Measurements from ENCODE around the gene SLITRK2. TPM values are rescaled to one million over a fixed set of nuclear protein-coding genes. Genes with fewer than 3 reads are reported as not detected.

SLITRK2 gene
- total RNA-seq, 1 donor from 2014 or later = 0.26 TPM

DNA sequence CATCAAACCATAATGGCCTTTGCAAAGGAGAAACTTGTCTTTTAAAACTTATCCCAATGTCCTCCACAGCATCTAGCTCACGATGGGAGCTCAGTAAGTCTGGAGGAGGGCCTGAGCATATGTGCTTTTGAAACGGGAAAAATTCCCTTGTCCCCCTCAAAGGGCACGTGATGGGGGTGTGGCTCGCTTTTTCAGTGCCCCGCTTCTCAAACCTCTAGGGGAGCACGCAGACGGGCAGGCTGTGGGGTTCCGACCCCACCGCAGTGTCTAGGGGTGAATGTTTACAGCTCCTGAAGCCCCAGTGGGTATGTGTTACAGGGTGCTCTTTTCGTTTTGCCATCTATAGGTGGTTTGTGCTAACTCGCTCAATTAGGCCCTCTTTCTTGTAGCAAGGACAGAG lies 31.2 kb downstream of the SLITRK2 start:
- Mint-ChIP-seq H3K27ac (no peak overlapping the region), H3K36me3 (no peaks in the 10 kb centered on the region), H3K9me3 (peaks cover 13% of the 10 kb centered on the region), H3K27me3 (ENCODE audit: insufficient read depth, low read depth) (peaks cover 3% of the 10 kb centered on the region), H3K4me1 (no peaks in the 10 kb centered on the region), H3K4me3 (no peak overlapping the region)
- Histone ChIP-seq H3K27me3 (no peaks in the 10 kb centered on the region), H3K4me2 (no peak overlapping the region), H3K36me3 (no peaks in the 10 kb centered on the region), H3K27ac (no peak overlapping the region), H3K79me2 (ENCODE audit: low read depth) (no peaks in the 10 kb centered on the region), H4K20me1 (ENCODE audit: low read depth) (no peaks in the 10 kb centered on the region), H3K9ac (no peak overlapping the region), H2AFZ (replicated peaks) (no peak overlapping the region), H3K4me3 (no peak overlapping the region), H3K9me3 (ENCODE audit: low read depth) (no peaks in the 10 kb centered on the region), H3F3A (ENCODE audit: low read depth) (no peaks in the 10 kb centered on the region), H3K4me1 (no peaks in the 10 kb centered on the region)
- TF ChIP-seq, protein P1, sequence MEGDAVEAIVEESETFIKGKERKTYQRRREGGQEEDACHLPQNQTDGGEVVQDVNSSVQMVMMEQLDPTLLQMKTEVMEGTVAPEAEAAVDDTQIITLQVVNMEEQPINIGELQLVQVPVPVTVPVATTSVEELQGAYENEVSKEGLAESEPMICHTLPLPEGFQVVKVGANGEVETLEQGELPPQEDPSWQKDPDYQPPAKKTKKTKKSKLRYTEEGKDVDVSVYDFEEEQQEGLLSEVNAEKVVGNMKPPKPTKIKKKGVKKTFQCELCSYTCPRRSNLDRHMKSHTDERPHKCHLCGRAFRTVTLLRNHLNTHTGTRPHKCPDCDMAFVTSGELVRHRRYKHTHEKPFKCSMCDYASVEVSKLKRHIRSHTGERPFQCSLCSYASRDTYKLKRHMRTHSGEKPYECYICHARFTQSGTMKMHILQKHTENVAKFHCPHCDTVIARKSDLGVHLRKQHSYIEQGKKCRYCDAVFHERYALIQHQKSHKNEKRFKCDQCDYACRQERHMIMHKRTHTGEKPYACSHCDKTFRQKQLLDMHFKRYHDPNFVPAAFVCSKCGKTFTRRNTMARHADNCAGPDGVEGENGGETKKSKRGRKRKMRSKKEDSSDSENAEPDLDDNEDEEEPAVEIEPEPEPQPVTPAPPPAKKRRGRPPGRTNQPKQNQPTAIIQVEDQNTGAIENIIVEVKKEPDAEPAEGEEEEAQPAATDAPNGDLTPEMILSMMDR (IDR thresholded peaks at IDR 0.05) = no peak
- no peak for TF ChIP-seq EZH2 (IDR thresholded peaks at IDR 0.05)
- TF ChIP-seq EZH2phosphoT487 (IDR thresholded peaks at IDR 0.05) = no peak
- no peak for DNase-seq (ENCODE audit: low spot score)

DNA sequence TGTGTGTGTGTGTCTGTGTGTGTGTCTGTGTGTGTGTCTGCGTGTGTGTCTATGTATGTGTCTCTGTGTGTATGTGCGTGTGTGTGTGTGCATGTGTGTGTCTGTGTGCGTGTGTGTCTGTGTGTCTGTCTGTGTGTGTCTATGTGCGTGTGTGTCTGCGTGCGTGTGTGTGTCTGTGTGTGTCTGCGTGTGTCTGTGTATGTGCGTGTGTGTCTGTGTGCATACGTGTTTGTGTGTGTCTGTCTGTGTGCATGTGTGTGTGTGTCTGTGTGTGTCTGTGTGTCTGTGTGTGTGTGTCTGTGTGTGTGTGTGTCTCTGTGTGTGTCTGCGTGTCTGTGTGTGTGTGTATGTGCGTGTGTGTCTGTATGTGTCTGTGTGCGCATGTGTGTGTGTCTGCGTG lies 35.6 kb downstream of the SLITRK2 start:
- H3K27ac ChIP-seq = no peak overlapping the region
- H3K36me3 Mint-ChIP-seq = no peaks in the 10 kb centered on the region
- no peak for TF ChIP-seq EZH2phosphoT487 (IDR thresholded peaks at IDR 0.05)
- no peak for TF ChIP-seq EZH2 (IDR thresholded peaks at IDR 0.05)
- TF ChIP-seq, protein P1 (IDR thresholded peaks at IDR 0.05) = no peak
- H3K27me3 Mint-ChIP-seq (ENCODE audit: insufficient read depth, low read depth) = peaks cover 3% of the 10 kb centered on the region
- no peak for DNase-seq (ENCODE audit: low spot score)
- H3K36me3 ChIP-seq = no peaks in the 10 kb centered on the region
- H3K27me3 ChIP-seq = no peaks in the 10 kb centered on the region
- H3K4me1 Mint-ChIP-seq = no peaks in the 10 kb centered on the region
- H3K9me3 Mint-ChIP-seq = peaks cover 13% of the 10 kb centered on the region
- H3K79me2 ChIP-seq (ENCODE audit: low read depth) = no peaks in the 10 kb centered on the region
- H3K27ac Mint-ChIP-seq = no peak overlapping the region
- H4K20me1 ChIP-seq (ENCODE audit: low read depth) = no peaks in the 10 kb centered on the region
- H3F3A ChIP-seq (ENCODE audit: low read depth) = no peaks in the 10 kb centered on the region
- peaks cover 3% of the 10 kb centered on the region for H3K9me3 ChIP-seq (ENCODE audit: low read depth)
- no peak overlapping the region for H3K4me3 Mint-ChIP-seq
- H2AFZ ChIP-seq (replicated peaks) = no peak overlapping the region
- no peaks in the 10 kb centered on the region for H3K4me1 ChIP-seq
- no peak overlapping the region for H3K9ac ChIP-seq
- H3K4me3 ChIP-seq = no peak overlapping the region
- H3K4me2 ChIP-seq = no peak overlapping the region

DNA sequence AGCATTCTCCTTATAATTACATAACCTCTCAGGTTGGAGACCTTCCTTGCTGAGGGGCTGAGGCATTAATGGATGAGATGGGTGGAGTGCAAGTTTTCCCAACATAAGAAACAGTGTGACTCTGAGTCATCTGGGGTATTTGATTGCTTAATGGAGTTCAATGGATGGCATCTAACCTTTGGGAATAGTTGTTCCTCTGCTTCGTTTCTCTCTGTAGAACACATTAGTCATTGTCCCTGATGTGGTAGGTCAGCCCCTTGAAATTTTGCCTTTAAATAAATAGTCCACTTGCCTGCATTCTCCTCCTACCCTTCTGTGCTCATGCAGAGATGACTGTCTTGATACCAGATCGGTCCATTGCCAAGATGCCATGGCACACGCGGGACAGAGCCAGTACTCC lies 38.6 kb downstream of the SLITRK2 start:
- Histone ChIP-seq H3K27me3 (no peaks in the 10 kb centered on the region), H3K4me2 (no peak overlapping the region), H3K27ac (no peak overlapping the region), H3F3A (ENCODE audit: low read depth) (no peaks in the 10 kb centered on the region), H3K4me1 (no peaks in the 10 kb centered on the region), H3K9ac (no peak overlapping the region), H3K36me3 (no peaks in the 10 kb centered on the region), H2AFZ (replicated peaks) (no peak overlapping the region), H3K79me2 (ENCODE audit: low read depth) (no peaks in the 10 kb centered on the region), H4K20me1 (ENCODE audit: low read depth) (no peaks in the 10 kb centered on the region), H3K9me3 (ENCODE audit: low read depth) (peaks cover 3% of the 10 kb centered on the region), H3K4me3 (no peak overlapping the region)
- no peaks in the 10 kb centered on the region for H3K4me1 Mint-ChIP-seq
- no peak overlapping the region for H3K4me3 Mint-ChIP-seq
- H3K9me3 Mint-ChIP-seq = peaks cover 6% of the 10 kb centered on the region
- TF ChIP-seq EZH2 (IDR thresholded peaks at IDR 0.05) = no peak
- TF ChIP-seq EZH2phosphoT487 (IDR thresholded peaks at IDR 0.05) = no peak
- TF ChIP-seq, protein P1 (IDR thresholded peaks at IDR 0.05) = no peak
- no peaks in the 10 kb centered on the region for H3K36me3 Mint-ChIP-seq
- no peak overlapping the region for H3K27ac Mint-ChIP-seq
- no peaks in the 10 kb centered on the region for H3K27me3 Mint-ChIP-seq (ENCODE audit: insufficient read depth, low read depth)
- no peak for DNase-seq (ENCODE audit: low spot score)

All from neural progenitor cell (in vitro differentiated cells).